ENCODE results near the gene VANGL1.

- no peak for TF ChIP-seq CTCF (IDR thresholded peaks at IDR 0.05)
- no peak for TF ChIP-seq POLR2A (IDR thresholded peaks at IDR 0.05)
These were observed 55.8 kb downstream of the VANGL1 start for GRCh38 chr1:115697619-115698018.
